Measurements from ENCODE around the gene PPM1K. TPM values are rescaled to one million over a fixed set of nuclear protein-coding genes. Genes with fewer than 3 reads are reported as not detected.

The PPM1K gene
- total and polyA plus RNA-seq, 2 donors (not counting 3 experiments of a cell fraction or from before 2014, with no cell fraction given) = 4.0 to 8.6 TPM

- BruUV-seq (replicated peaks) = no TSS peak
- H3K79me2 ChIP-seq (ENCODE audit: control insufficient read depth, insufficient read depth, low read length) = no peaks in the 10 kb centered on the region
- H3K36me3 ChIP-seq (ENCODE audit: control insufficient read depth in 2 of 2, extremely low read depth in 1 of 2, insufficient read depth in 2 of 2, low read length in 2 of 2) = no peaks in the 10 kb centered on the region
- ChIA-PET CTCF (no interaction called here), POLR2A (no interaction called here)
- H3K4me3 ChIP-seq (replicated peaks in 1 of 3; ENCODE audit: insufficient read depth in 1 of 3, low read depth in 1 of 3, low read length in 3 of 3) = no peak overlapping the region
- H3K9me3 ChIP-seq (replicated peaks; ENCODE audit: control insufficient read depth, insufficient read depth, low read length) = no peaks in the 10 kb centered on the region
- H3K9me1 ChIP-seq (replicated peaks; ENCODE audit: control insufficient read depth, extremely low read depth, insufficient read depth, low read length) = no peaks in the 10 kb centered on the region
- no peak for FAIRE-seq
- H3K27me3 ChIP-seq (ENCODE audit: control insufficient read depth in 2 of 2, insufficient read depth in 2 of 2, low read length in 2 of 2) = peaks cover 3 to 15% of the 10 kb centered on the region in 2 experiments
- intact Hi-C loops (cut with micrococcal nuclease) (no loop called here), dilution Hi-C loops (cut with MboI; ENCODE audit: extremely low pct_ligation_motif_present, low sequenced_read_pairs) (no loop called here)
- no peak overlapping the region for H3K9ac ChIP-seq (replicated peaks; ENCODE audit: extremely low read depth, insufficient read depth, low read length)
- no peaks in the 10 kb centered on the region for H4K20me1 ChIP-seq (replicated peaks; ENCODE audit: control insufficient read depth, extremely low read depth, insufficient read depth, low read length)
- no peak overlapping the region for H3K4me2 ChIP-seq (ENCODE audit: insufficient read depth, low read length)
- H2AFZ ChIP-seq (ENCODE audit: low read depth, low read length) = no peak overlapping the region
- H3K4me1 ChIP-seq (ENCODE audit: control insufficient read depth, extremely low read depth, insufficient read depth, low read length) = no peaks in the 10 kb centered on the region
- H3K27ac ChIP-seq (ENCODE audit: insufficient read depth, low read depth, low read length) = no peak overlapping the region
- TF ChIP-seq GATA2 (IDR thresholded peaks at IDR 0.05; ENCODE audit: insufficient read depth, insufficient read length, low read depth, low read length) (no peak), EZH2 (IDR thresholded peaks at IDR 0.05; ENCODE audit: borderline replicate concordance, low read depth, low read length, severe bottlenecking) (no peak), MYC (IDR thresholded peaks at IDR 0.05; ENCODE audit: low read depth, low read length) (no peak), POLR2AphosphoS5 (IDR thresholded peaks at IDR 0.05; ENCODE audit: insufficient read depth, low read depth, low read length) (no peak), MAX (IDR thresholded peaks at IDR 0.05; ENCODE audit: insufficient read depth, insufficient read length) (no peak), CTCF (IDR thresholded peaks at IDR 0.05; ENCODE audit: extremely low read depth in 1 of 2, insufficient read depth in 1 of 2, low read depth in 1 of 2, low read length in 2 of 2) (no peak), JUN (IDR thresholded peaks at IDR 0.05; ENCODE audit: borderline replicate concordance, insufficient read depth, insufficient read length, low read depth) (no peak), POLR2A (IDR thresholded peaks at IDR 0.05; ENCODE audit: low read depth, low read length) (no peak)
- DNase-seq (ENCODE audit: low read depth, low spot score) = no peak
Measured at GRCh38 chr4:88308587-88308986, 24.2 kb upstream of the PPM1K start.
